Measurements from ENCODE around the gene KLHDC3.
A peak's percentile ranks its signal among the peaks of the same experiment; 100 is the strongest.
"Not testable (repeated sequence)": the region's sequence is repeated elsewhere in the genome, so short reads cannot be mapped to it uniquely, and the experiment has no call there.

KLHDC3 gene

DNA sequence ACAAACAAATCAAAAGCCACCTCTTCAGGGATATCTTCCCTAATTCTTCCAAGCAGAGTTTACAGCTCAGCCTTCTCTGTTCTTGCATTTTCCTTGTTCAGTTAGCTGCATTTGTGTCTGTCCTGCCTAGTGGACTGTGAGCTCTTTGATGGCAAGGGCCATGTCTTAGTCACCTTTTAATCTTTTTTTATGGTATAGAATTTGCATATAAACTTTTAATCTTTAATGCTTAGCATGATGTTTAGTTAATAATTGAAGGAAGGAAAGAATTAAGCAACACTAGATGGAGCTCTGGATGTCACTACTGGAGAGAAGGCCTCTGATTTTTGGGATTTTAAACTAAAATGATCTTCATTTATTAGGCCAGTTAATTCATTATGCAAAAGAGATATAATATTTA is 17.5 kb upstream of the KLHDC3 start:
- ChIA-PET CTCF (interaction anchor here (0.7 to 2.6 kb wide), 10 partner anchors 8 to 147 kb away, joined by 3 to 15 read pairs (median 4); no protein-coding TSS in a partner anchor), POLR2A (interaction anchor here (0.6 to 1.2 kb wide), 4 partner anchors 11 to 176 kb away, joined by 3 to 4 read pairs (median 4); partner anchors contain the start of genes PEX6 and PPP2R5D)
- TF ChIP-seq, protein P1, sequence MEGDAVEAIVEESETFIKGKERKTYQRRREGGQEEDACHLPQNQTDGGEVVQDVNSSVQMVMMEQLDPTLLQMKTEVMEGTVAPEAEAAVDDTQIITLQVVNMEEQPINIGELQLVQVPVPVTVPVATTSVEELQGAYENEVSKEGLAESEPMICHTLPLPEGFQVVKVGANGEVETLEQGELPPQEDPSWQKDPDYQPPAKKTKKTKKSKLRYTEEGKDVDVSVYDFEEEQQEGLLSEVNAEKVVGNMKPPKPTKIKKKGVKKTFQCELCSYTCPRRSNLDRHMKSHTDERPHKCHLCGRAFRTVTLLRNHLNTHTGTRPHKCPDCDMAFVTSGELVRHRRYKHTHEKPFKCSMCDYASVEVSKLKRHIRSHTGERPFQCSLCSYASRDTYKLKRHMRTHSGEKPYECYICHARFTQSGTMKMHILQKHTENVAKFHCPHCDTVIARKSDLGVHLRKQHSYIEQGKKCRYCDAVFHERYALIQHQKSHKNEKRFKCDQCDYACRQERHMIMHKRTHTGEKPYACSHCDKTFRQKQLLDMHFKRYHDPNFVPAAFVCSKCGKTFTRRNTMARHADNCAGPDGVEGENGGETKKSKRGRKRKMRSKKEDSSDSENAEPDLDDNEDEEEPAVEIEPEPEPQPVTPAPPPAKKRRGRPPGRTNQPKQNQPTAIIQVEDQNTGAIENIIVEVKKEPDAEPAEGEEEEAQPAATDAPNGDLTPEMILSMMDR (IDR thresholded peaks at IDR 0.05; ENCODE audit: insufficient read depth, low read length, missing control alignments): no peak
- no peak for DNase-seq (ENCODE audit: low read depth, low spot score)
- no peak overlapping the region for H3K4me3 ChIP-seq (ENCODE audit: low read depth, low read length)

- ChIA-PET CTCF (interaction anchor here (2.6 kb wide), 1 partner anchor 145 kb away, joined by 15 read pairs; no protein-coding TSS in a partner anchor), POLR2A (interaction anchor here (1.4 kb wide), 1 partner anchor 19 kb away, joined by 4 read pairs; the partner anchor contains the start of gene PEX6)
- H3K4me3 ChIP-seq (ENCODE audit: low read depth, low read length); DNase-seq (ENCODE audit: low read depth, low spot score): not testable (repeated sequence)
Observed at GRCh38 chr6:42998205-42998604, 15.8 kb upstream of the KLHDC3 start.

- no peak overlapping the region for H3K4me3 ChIP-seq (ENCODE audit: low read depth, low read length)
- CTCF ChIA-PET: interaction anchor here (1.5 kb wide), 1 partner anchor 11 kb away, joined by 4 read pairs; no protein-coding TSS in a partner anchor
- POLR2A ChIA-PET: no interaction called here
- no peak for DNase-seq (ENCODE audit: low read depth, low spot score)
- TF ChIP-seq, protein P1 (IDR thresholded peaks at IDR 0.05; ENCODE audit: insufficient read depth, low read length, missing control alignments): no peak
Observed at GRCh38 chr6:43001843-43002242, 12.2 kb upstream of the KLHDC3 start.

DNA sequence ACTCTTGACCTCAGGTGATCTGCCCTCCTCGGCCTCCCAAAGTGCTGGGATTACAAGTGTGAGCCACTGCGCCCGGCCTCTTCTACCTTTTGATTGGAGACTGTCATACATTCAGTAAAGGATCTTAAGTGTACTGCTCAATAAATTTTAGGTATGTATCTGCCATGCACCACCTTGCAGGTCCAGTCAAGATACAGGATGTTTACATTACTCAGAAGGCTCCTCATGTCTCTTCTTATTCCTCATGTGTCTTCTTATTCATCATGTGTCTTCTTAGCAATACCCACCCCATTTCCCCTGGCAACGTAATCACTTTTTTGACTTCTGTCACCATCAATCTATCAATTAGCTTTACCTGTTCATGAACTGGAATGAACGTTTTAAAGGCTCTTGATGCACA is 8.2 kb upstream of the KLHDC3 start:
- no peak overlapping the region for H3K4me3 ChIP-seq (ENCODE audit: low read depth, low read length)
- CTCF ChIA-PET: interaction anchor here (1.5 to 2.0 kb wide), 3 partner anchors 7 to 138 kb away, joined by 5 to 8 read pairs (median 5); partner anchors contain the start of gene MEA1
- POLR2A ChIA-PET: no interaction called here
- no peak for DNase-seq (ENCODE audit: low read depth, low spot score)
- TF ChIP-seq, protein P1 (IDR thresholded peaks at IDR 0.05; ENCODE audit: insufficient read depth, low read length, missing control alignments): no peak

GRCh38 chr6:43006251-43006650 is 7.8 kb upstream of the KLHDC3 start:
- ChIA-PET POLR2A (no interaction called here), CTCF (interaction anchor here (0.9 to 1.9 kb wide), 3 partner anchors 105 to 138 kb away, joined by 3 to 5 read pairs (median 5); no protein-coding TSS in a partner anchor)
- DNase-seq (ENCODE audit: low read depth, low spot score): no peak
- no peak overlapping the region for H3K4me3 ChIP-seq (ENCODE audit: low read depth, low read length)
- TF ChIP-seq, protein P1 (IDR thresholded peaks at IDR 0.05; ENCODE audit: insufficient read depth, low read length, missing control alignments): no peak

GRCh38 chr6:43007126-43007525 is 6.9 kb upstream of the KLHDC3 start:
- TF ChIP-seq, protein P1 (IDR thresholded peaks at IDR 0.05; ENCODE audit: insufficient read depth, low read length, missing control alignments): no peak
- no peak for DNase-seq (ENCODE audit: low read depth, low spot score)
- no peak overlapping the region for H3K4me3 ChIP-seq (ENCODE audit: low read depth, low read length)
- POLR2A ChIA-PET: no interaction called here
- CTCF ChIA-PET: interaction anchor here (0.9 to 1.9 kb wide), 2 partner anchors 106 to 108 kb away, joined by 3 to 5 read pairs; no protein-coding TSS in a partner anchor

- DNase-seq (ENCODE audit: low read depth, low spot score): no peak
- CTCF ChIA-PET: interaction anchor here (0.6 to 3.0 kb wide), 5 partner anchors 13 to 192 kb away, joined by 3 to 14 read pairs (median 6); no protein-coding TSS in a partner anchor
- H3K4me3 ChIP-seq (ENCODE audit: low read depth, low read length): no peak overlapping the region
- POLR2A ChIA-PET: interaction anchor here (1.1 kb wide), 1 partner anchor 15 kb away, joined by 4 read pairs; no protein-coding TSS in a partner anchor
- TF ChIP-seq, protein P1 (IDR thresholded peaks at IDR 0.05; ENCODE audit: insufficient read depth, low read length, missing control alignments): peak; percentile 54
Observed at GRCh38 chr6:43009124-43009523, 4.9 kb upstream of the KLHDC3 start.
